GM19351 (cell line): ENCODE data around the gene SLC5A8.
"Not testable (repeated sequence)": the region's sequence is repeated elsewhere in the genome, so short reads cannot be mapped to it uniquely, and the experiment has no call there.

Source experiments
- ATAC-seq: cut with Tn5 transposase; IDR thresholded peaks from one replicate; pipeline ENCODE4 v1.9.1; 2021; ENCODE audit warnings: mild to moderate bottlenecking, moderate library complexity; ENCODE audit not compliant: unreplicated experiment

The SLC5A8 gene

GRCh38 chr12:101173197-101173749 is 36.8 kb downstream of the SLC5A8 start:
- ATAC-seq: no peak

- no peak for ATAC-seq
Measured at GRCh38 chr12:101172316-101172715, 37.7 kb downstream of the SLC5A8 start.

GRCh38 chr12:101168001-101168400 is 42.0 kb downstream of the SLC5A8 start:
- no peak for ATAC-seq

- no peak for ATAC-seq
Measured at GRCh38 chr12:101166866-101167265, 43.2 kb downstream of the SLC5A8 start.

- ATAC-seq: no peak
Measured at GRCh38 chr12:101165319-101165718, 44.7 kb downstream of the SLC5A8 start.

GRCh38 chr12:101145777-101146431 is 64.1 kb downstream of the SLC5A8 start:
- not testable (repeated sequence) for ATAC-seq

GRCh38 chr12:101127521-101128219 is 82.4 kb downstream of the SLC5A8 start:
- ATAC-seq: no peak

- no peak for ATAC-seq
Measured at GRCh38 chr12:101117842-101118241, 92.2 kb downstream of the SLC5A8 start.

- ATAC-seq: no peak
Measured at GRCh38 chr12:101116911-101117310, 93.1 kb downstream of the SLC5A8 start.

- peak; percentile 75 for ATAC-seq
Measured at GRCh38 chr12:101115326-101115725, 94.7 kb downstream of the SLC5A8 start.

- ATAC-seq: no peak
Measured at GRCh38 chr12:101111441-101111840, 98.6 kb downstream of the SLC5A8 start.

- ATAC-seq: no peak
Measured at GRCh38 chr12:101110866-101111265, 99.2 kb downstream of the SLC5A8 start.

- ATAC-seq: no peak
Measured at GRCh38 chr12:101108130-101108529, 101.9 kb downstream of the SLC5A8 start.

GRCh38 chr12:101107032-101107763 is 102.8 kb downstream of the SLC5A8 start:
- ATAC-seq: no peak
